ENCODE data around the gene SDCCAG8.

- TF ChIP-seq CTCF (conservative IDR thresholded peaks at IDR 0.05; ENCODE audit: low read depth, low read length) = no peak
- TF ChIP-seq EZH2 (IDR thresholded peaks at IDR 0.05; ENCODE audit: low read length, unreplicated experiment) = no peak
- TF ChIP-seq EZH2phosphoT487 (IDR thresholded peaks at IDR 0.05; ENCODE audit: borderline replicate concordance, low read length) = no peak
Observed at GRCh38 chr1:243471754-243472745, 216.2 kb downstream of the SDCCAG8 start.
